Panc1 (cell line): ENCODE results near the gene NDUFAF7. TPM values are rescaled to one million over a fixed set of nuclear protein-coding genes. Genes with fewer than 3 reads are reported as not detected.
"Not testable (repeated sequence)": the region's sequence is repeated elsewhere in the genome, so short reads cannot be mapped to it uniquely, and the experiment has no call there.

Source experiments
- ATAC-seq: fragments of 200-7000 bp; cut with Tn5 transposase; 2 replicates; pipeline ENCODE4 v1.9.1; 2020; ENCODE audit warnings: mild to moderate bottlenecking, moderate library complexity
- BruUV-seq: library from RNA; stranded (reverse); fragments of 400-500 nt; replicated peaks from 2 replicates; lab custom pipeline; 2021; lab: Mats Ljungman, UMichigan
- CTCF ChIA-PET: fragments of 300-600 bp; sonication (Branson Sonifier 250); formaldehyde crosslinking; loops from one replicate; lab custom pipeline; 2022; ENCODE audit warnings: antibody characterized with exemption; lab: Charles Lee
- POLR2A ChIA-PET: fragments of 300-600 bp; sonication (Branson Sonifier 250); formaldehyde crosslinking; loops from one replicate; lab custom pipeline; 2022; ENCODE audit warnings: antibody characterized with exemption; lab: Charles Lee
- DNase-seq: peaks from one replicate; pipeline ENCODE4 v3.0.0-alpha.2; 2010; ENCODE audit warnings: low read depth, low spot score
- H3K27ac ChIP-seq: 2 replicates; pipeline ENCODE4 v1.5.1; 2011; ENCODE audit warnings: mild to moderate bottlenecking, low read length, inconsistent platforms
- H3K27me3 ChIP-seq: fragments of 200-500 bp; sonication (Bioruptor generic); 2 replicates; pipeline ENCODE4 v1.6.0; 2014; ENCODE audit warnings: low read length, inconsistent platforms; ENCODE audit not compliant: control insufficient read depth, insufficient read depth
- H3K36me3 ChIP-seq: fragments of 200-500 bp; sonication (Bioruptor generic); 2 replicates; pipeline ENCODE4 v1.5.1; 2014; ENCODE audit warnings: inconsistent platforms, mild to moderate bottlenecking, low read length, moderate library complexity; ENCODE audit not compliant: control insufficient read depth, insufficient read depth
- H3K4me1 ChIP-seq: 2 replicates; pipeline ENCODE4 v1.5.1; 2011; ENCODE audit warnings: inconsistent platforms, mild to moderate bottlenecking, low read length, moderate library complexity; ENCODE audit not compliant: control insufficient read depth, insufficient read depth
- H3K4me3 ChIP-seq, 2 experiments: 2 replicates each; pipeline ENCODE4 v1.5.1; 2011 to 2012; ENCODE audit warnings: low read depth in 2 of 2, low read length in 2 of 2, mild to moderate bottlenecking in 2 of 2, inconsistent platforms in 1 of 2, moderate library complexity in 1 of 2
- H3K9me3 ChIP-seq: fragments of 200-500 bp; sonication (Bioruptor generic); 2 replicates; pipeline ENCODE4 v1.5.1; 2014; ENCODE audit warnings: low read depth, mild to moderate bottlenecking, inconsistent platforms, low read length, moderate library complexity; ENCODE audit not compliant: control insufficient read depth, insufficient read depth
- POLR2AphosphoS5 ChIP-seq: IDR thresholded peaks from 2 replicates; pipeline ENCODE4 v1.6.1; 2012; ENCODE audit warnings: mild to moderate bottlenecking, low read depth, low read length, moderate library complexity
- REST ChIP-seq, 2 experiments: IDR thresholded peaks; 2 replicates each; pipeline ENCODE4 v1.6.1; 2011 to 2012; ENCODE audit warnings: low read depth in 2 of 2, control low read depth in 1 of 2, low read length in 1 of 2, mild to moderate bottlenecking in 1 of 2, moderate library complexity in 1 of 2; ENCODE audit not compliant: insufficient read depth in 1 of 2
- SIN3A ChIP-seq: IDR thresholded peaks from 2 replicates; pipeline ENCODE4 v1.6.1; 2012; ENCODE audit warnings: low read depth, mild to moderate bottlenecking, low read length, moderate library complexity, borderline replicate concordance; ENCODE audit not compliant: insufficient read depth
- TCF7L2 ChIP-seq: IDR thresholded peaks from 2 replicates; pipeline ENCODE4 v1.6.1; 2011; ENCODE audit warnings: mild to moderate bottlenecking, low read depth, low read length, inconsistent platforms
- in situ Hi-C: cut with HindIII; loops from 2 replicates; pipeline ENCODE4 v1.10.0; 2016; ENCODE audit warnings: low sequenced_read_pairs, low pct_unique_long_range_greater_than_20kb
- intact Hi-C: fragments of 100-400 bp; cut with micrococcal nuclease; formaldehyde crosslinking; loops from one replicate; pipeline ENCODE4 v1.10.0; 2022; ENCODE audit not compliant: unreplicated experiment
- total RNA-seq: library from RNA; stranded (reverse); gene quantifications from one replicate; pipeline ENCODE4 v1.2.1, GENCODE V29; 2021; ENCODE audit not compliant: unreplicated experiment
- TF ChIP-seq, protein P1 (sequence below): fragments of 450-650 bp; IDR thresholded peaks from 2 replicates; pipeline ENCODE4 v1.5.1; 2017; ENCODE audit warnings: mild to moderate bottlenecking

Gene NDUFAF7
- total RNA-seq, 1 experiment from 2014 or later, result 17.7 TPM

GRCh38 chr2:37287966-37288365 is 56.5 kb downstream of the NDUFAF7 start:
- DNase-seq, result no peak
- intact Hi-C loops, result no loop called here
- Histone ChIP-seq H3K27me3 (no peaks in the 10 kb centered on the region), H3K36me3 (peaks cover 5% of the 10 kb centered on the region; the same call in 1 of the 2 replicates), H3K4me1 (no peaks in the 10 kb centered on the region), H3K27ac (no peak overlapping the region), H3K9me3 (no peaks in the 10 kb centered on the region), H3K4me3 (no peak overlapping the region)
- POLR2A ChIA-PET, result interaction anchor here (0.7 kb wide), 1 partner anchor 15 kb away, joined by 3 read pairs; no protein-coding TSS in a partner anchor
- TF ChIP-seq, protein P1, sequence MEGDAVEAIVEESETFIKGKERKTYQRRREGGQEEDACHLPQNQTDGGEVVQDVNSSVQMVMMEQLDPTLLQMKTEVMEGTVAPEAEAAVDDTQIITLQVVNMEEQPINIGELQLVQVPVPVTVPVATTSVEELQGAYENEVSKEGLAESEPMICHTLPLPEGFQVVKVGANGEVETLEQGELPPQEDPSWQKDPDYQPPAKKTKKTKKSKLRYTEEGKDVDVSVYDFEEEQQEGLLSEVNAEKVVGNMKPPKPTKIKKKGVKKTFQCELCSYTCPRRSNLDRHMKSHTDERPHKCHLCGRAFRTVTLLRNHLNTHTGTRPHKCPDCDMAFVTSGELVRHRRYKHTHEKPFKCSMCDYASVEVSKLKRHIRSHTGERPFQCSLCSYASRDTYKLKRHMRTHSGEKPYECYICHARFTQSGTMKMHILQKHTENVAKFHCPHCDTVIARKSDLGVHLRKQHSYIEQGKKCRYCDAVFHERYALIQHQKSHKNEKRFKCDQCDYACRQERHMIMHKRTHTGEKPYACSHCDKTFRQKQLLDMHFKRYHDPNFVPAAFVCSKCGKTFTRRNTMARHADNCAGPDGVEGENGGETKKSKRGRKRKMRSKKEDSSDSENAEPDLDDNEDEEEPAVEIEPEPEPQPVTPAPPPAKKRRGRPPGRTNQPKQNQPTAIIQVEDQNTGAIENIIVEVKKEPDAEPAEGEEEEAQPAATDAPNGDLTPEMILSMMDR, result peak; percentile 36; the same call in 1 of the 2 replicates
- TF ChIP-seq SIN3A (no peak), REST (IDR thresholded peaks at IDR 0.05; ENCODE audit: insufficient read depth in 1 of 2, low read depth in 2 of 2, low read length in 1 of 2) (no peak)
- CTCF ChIA-PET, result no interaction called here
- in situ Hi-C loops, result no loop called here
- BruUV-seq, result no TSS peak
- ATAC-seq, result peak; percentile 78; the same call in 1 of the 2 replicates

GRCh38 chr2:37291680-37292079 is 60.2 kb downstream of the NDUFAF7 start:
- no peak overlapping the region for H3K27ac ChIP-seq
- H3K4me3 ChIP-seq, result no peak overlapping the region
- in situ Hi-C loops (no loop called here), intact Hi-C loops (no loop called here)
- H3K27me3 ChIP-seq, result no peaks in the 10 kb centered on the region
- ATAC-seq, result no peak
- no peaks in the 10 kb centered on the region for H3K9me3 ChIP-seq
- BruUV-seq, result TSS peak; percentile 32
- no peak for DNase-seq
- TF ChIP-seq SIN3A (no peak), REST (IDR thresholded peaks at IDR 0.05; ENCODE audit: insufficient read depth in 1 of 2, low read depth in 2 of 2, low read length in 1 of 2) (no peak), POLR2AphosphoS5 (no peak), TCF7L2 (no peak)
- TF ChIP-seq, protein P1, result no peak
- ChIA-PET POLR2A (no interaction called here), CTCF (no interaction called here)
- H3K36me3 ChIP-seq, result no peaks in the 10 kb centered on the region
- H3K4me1 ChIP-seq, result no peaks in the 10 kb centered on the region

DNA sequence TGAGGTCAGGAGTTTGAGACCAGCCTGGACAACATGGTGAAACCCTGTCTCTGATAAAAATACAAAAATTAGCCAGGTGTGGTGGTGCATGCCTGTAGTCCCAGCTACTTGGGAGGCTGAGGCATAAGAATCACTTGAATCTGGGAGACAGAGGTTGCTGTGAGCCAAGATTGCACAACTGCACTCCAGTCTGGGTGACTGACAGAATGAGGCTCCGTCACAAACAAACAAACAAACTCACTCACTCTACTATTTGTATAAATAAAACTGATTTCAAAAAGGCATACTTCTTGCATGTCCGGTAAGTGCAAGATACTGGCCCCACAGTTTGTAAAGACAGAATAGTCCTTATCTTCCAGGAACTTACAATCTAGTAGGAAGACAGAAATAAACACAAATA is 63.4 kb downstream of the NDUFAF7 start:
- ATAC-seq, in situ Hi-C loops, CTCF ChIA-PET, intact Hi-C loops, H3K27ac ChIP-seq, DNase-seq, H3K27me3 ChIP-seq, BruUV-seq, H3K36me3 ChIP-seq, POLR2A ChIA-PET, H3K4me1 ChIP-seq, H3K4me3 ChIP-seq, H3K9me3 ChIP-seq: not testable (repeated sequence)
